ENCODE measurements around the gene PNKD.

GRCh38 chr2:218296200-218296599, 25.9 kb downstream of the PNKD start:
- TF ChIP-seq RFX5 (IDR thresholded peaks at IDR 0.05; ENCODE audit: low read depth, low read length) = no peak
- TF ChIP-seq POLR2A (IDR thresholded peaks at IDR 0.05; ENCODE audit: low read depth, low read length) = no peak
- TF ChIP-seq, protein P1, sequence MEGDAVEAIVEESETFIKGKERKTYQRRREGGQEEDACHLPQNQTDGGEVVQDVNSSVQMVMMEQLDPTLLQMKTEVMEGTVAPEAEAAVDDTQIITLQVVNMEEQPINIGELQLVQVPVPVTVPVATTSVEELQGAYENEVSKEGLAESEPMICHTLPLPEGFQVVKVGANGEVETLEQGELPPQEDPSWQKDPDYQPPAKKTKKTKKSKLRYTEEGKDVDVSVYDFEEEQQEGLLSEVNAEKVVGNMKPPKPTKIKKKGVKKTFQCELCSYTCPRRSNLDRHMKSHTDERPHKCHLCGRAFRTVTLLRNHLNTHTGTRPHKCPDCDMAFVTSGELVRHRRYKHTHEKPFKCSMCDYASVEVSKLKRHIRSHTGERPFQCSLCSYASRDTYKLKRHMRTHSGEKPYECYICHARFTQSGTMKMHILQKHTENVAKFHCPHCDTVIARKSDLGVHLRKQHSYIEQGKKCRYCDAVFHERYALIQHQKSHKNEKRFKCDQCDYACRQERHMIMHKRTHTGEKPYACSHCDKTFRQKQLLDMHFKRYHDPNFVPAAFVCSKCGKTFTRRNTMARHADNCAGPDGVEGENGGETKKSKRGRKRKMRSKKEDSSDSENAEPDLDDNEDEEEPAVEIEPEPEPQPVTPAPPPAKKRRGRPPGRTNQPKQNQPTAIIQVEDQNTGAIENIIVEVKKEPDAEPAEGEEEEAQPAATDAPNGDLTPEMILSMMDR (IDR thresholded peaks at IDR 0.05 in 2 of 3, conservative IDR thresholded peaks at IDR 0.05 in 1 of 3; ENCODE audit: control insufficient read depth in 2 of 3, extremely low read depth in 1 of 3, insufficient read depth in 1 of 3, low read depth in 3 of 3, low read length in 3 of 3) = no peak
- TF ChIP-seq PAX8 (IDR thresholded peaks at IDR 0.05) = no peak
- TF ChIP-seq EP300 (IDR thresholded peaks at IDR 0.05; ENCODE audit: borderline replicate concordance in 1 of 2, control insufficient read depth in 1 of 2, low read depth in 2 of 2, low read length in 2 of 2) = no peak
- no peak for TF ChIP-seq GATAD2B (conservative IDR thresholded peaks at IDR 0.05; ENCODE audit: low read depth)
- no peak for TF ChIP-seq SIX5 (IDR thresholded peaks at IDR 0.05; ENCODE audit: low read depth, low read length, severe bottlenecking)
- no peak for TF ChIP-seq CREB1 (IDR thresholded peaks at IDR 0.05; ENCODE audit: low read depth)
- TF ChIP-seq, protein P2, sequence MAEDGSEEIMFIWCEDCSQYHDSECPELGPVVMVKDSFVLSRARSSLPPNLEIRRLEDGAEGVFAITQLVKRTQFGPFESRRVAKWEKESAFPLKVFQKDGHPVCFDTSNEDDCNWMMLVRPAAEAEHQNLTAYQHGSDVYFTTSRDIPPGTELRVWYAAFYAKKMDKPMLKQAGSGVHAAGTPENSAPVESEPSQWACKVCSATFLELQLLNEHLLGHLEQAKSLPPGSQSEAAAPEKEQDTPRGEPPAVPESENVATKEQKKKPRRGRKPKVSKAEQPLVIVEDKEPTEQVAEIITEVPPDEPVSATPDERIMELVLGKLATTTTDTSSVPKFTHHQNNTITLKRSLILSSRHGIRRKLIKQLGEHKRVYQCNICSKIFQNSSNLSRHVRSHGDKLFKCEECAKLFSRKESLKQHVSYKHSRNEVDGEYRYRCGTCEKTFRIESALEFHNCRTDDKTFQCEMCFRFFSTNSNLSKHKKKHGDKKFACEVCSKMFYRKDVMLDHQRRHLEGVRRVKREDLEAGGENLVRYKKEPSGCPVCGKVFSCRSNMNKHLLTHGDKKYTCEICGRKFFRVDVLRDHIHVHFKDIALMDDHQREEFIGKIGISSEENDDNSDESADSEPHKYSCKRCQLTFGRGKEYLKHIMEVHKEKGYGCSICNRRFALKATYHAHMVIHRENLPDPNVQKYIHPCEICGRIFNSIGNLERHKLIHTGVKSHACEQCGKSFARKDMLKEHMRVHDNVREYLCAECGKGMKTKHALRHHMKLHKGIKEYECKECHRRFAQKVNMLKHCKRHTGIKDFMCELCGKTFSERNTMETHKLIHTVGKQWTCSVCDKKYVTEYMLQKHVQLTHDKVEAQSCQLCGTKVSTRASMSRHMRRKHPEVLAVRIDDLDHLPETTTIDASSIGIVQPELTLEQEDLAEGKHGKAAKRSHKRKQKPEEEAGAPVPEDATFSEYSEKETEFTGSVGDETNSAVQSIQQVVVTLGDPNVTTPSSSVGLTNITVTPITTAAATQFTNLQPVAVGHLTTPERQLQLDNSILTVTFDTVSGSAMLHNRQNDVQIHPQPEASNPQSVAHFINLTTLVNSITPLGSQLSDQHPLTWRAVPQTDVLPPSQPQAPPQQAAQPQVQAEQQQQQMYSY (CRISPR knock-in tag; IDR thresholded peaks at IDR 0.05) = no peak
